Testis (tissue), 3 donors: ENCODE measurements around the gene EXOC4. TPM values are rescaled to one million over a fixed set of nuclear protein-coding genes. Genes with fewer than 3 reads are reported as not detected.

Source experiments
- DNase-seq: peaks from one replicate; pipeline ENCODE4 v3.0.0-alpha.2; 2019
- H3K27ac ChIP-seq, 2 donors: fragments of 200-600 bp; sonication (generic); one replicate each; pipeline ENCODE4 v1.5.1; 2019
- H3K27me3 ChIP-seq: fragments of 200-600 bp; sonication (generic); one replicate; pipeline ENCODE4 v1.5.1; 2019
- H3K36me3 ChIP-seq: fragments of 200-600 bp; sonication (generic); one replicate; pipeline ENCODE4 v1.5.1; 2017; ENCODE audit warnings: low read depth; ENCODE audit errors: missing control alignments
- H3K4me1 ChIP-seq: fragments of 200-600 bp; sonication (generic); one replicate; pipeline ENCODE4 v1.5.1; 2019
- H3K4me3 ChIP-seq, 2 donors: fragments of 200-600 bp; sonication (generic); one replicate each; pipeline ENCODE4 v1.5.1; 2017 to 2019
- H3K9me3 ChIP-seq: fragments of 200-600 bp; sonication (generic); one replicate; pipeline ENCODE4 v1.5.1; 2017
- CTCF ChIP-seq, 3 experiments: fragments of 450-650 bp in 2 of 3; fragments of 200-600 bp in 1 of 3; sonication (generic) in 1 of 3; IDR thresholded peaks; one replicate each; pipeline ENCODE4 v1.5.1; 2016 to 2019; ENCODE audit warnings: antibody characterized with exemption in 3 of 3, mild to moderate bottlenecking in 2 of 3, moderate library complexity in 1 of 3
- POLR2A ChIP-seq: fragments of 450-650 bp; IDR thresholded peaks from one replicate; pipeline ENCODE4 v1.6.1; 2017; ENCODE audit warnings: antibody characterized with exemption, mild to moderate bottlenecking, moderate library complexity
- WGBS, 2 donors: methylation state at CpG; one replicate each; pipeline ENCODE4 v1.1.5; 2018; 5-methylcytosine and 5-hydroxymethylcytosine counted together
- intact Hi-C: fragments of 100-400 bp; cut with DNase I; formaldehyde crosslinking; loops from one replicate; pipeline ENCODE4 v1.15.1; 2023; ENCODE audit warnings: low total_unique reads
- polyA plus RNA-seq: library from polyadenylated mRNA; stranded (reverse); fragments of 350-450 nt; fragmentation: Illumina TruSeq; extraction: RNeasy Lipid Tissue Mini Kit (QIAGEN cat#74804); gene quantifications from one replicate; pipeline ENCODE4 v1.2.3, GENCODE V29; 2014; ENCODE audit warnings: low read depth, low replicate concordance; ENCODE audit not compliant: insufficient read depth
- total RNA-seq, 2 donors: library from RNA; depleted of rRNA; stranded (reverse); fragments of >200 nt; gene quantifications; one replicate each; pipeline ENCODE4 v1.2.3, GENCODE V29; 2016

Gene EXOC4
- total and polyA plus RNA-seq, 3 donors from 2014 or later = 47.4 to 169 (median 142) TPM

GRCh38 chr7:133827707-133828623 lies 575.1 kb downstream of the EXOC4 start:
- Histone ChIP-seq H3K4me3 (no peak overlapping the region), H3K27me3 (no peaks in the 10 kb centered on the region), H3K27ac (no peak overlapping the region), H3K4me1 (peaks cover 3% of the 10 kb centered on the region), H3K9me3 (no peaks in the 10 kb centered on the region), H3K36me3 (no peaks in the 10 kb centered on the region)
- 88% methylated on average over 7 of the region's 7 CpGs for WGBS, 2 donors
- intact Hi-C loops = no loop called here
- no peak for DNase-seq
- no peak for TF ChIP-seq CTCF (IDR thresholded peaks at IDR 0.05)

GRCh38 chr7:133828906-133829305 lies 576.0 kb downstream of the EXOC4 start:
- intact Hi-C loops = no loop called here
- WGBS, 2 donors = 92% methylated on average over 4 of the region's 4 CpGs
- Histone ChIP-seq H3K4me1 (no peaks in the 10 kb centered on the region), H3K9me3 (no peaks in the 10 kb centered on the region), H3K27me3 (no peaks in the 10 kb centered on the region), H3K27ac (peak overlapping the region in 1 of 2 donors; percentile 15), H3K36me3 (no peaks in the 10 kb centered on the region), H3K4me3 (no peak overlapping the region)
- no peak for DNase-seq
- no peak for TF ChIP-seq POLR2A

GRCh38 chr7:133829336-133829897 lies 576.5 kb downstream of the EXOC4 start:
- no peaks in the 10 kb centered on the region for H3K27me3 ChIP-seq
- H3K9me3 ChIP-seq = no peaks in the 10 kb centered on the region
- TF ChIP-seq CTCF (IDR thresholded peaks at IDR 0.05) = no peak
- no peak for TF ChIP-seq POLR2A
- H3K27ac ChIP-seq = peak overlapping the region in 1 of 2 donors; percentile 15
- DNase-seq = no peak
- no peak overlapping the region for H3K4me3 ChIP-seq
- H3K4me1 ChIP-seq = no peaks in the 10 kb centered on the region
- intact Hi-C loops = no loop called here
- H3K36me3 ChIP-seq = no peaks in the 10 kb centered on the region
- 79 to 92% methylated on average over 4 of the region's 4 CpGs for WGBS, 2 donors

- DNase-seq = peak; percentile 66
- no peaks in the 10 kb centered on the region for H3K9me3 ChIP-seq
- no peaks in the 10 kb centered on the region for H3K27me3 ChIP-seq
- H3K4me1 ChIP-seq = no peaks in the 10 kb centered on the region
- 34 to 65% methylated on average over 6 of the region's 6 CpGs for WGBS, 2 donors
- H3K36me3 ChIP-seq = no peaks in the 10 kb centered on the region
- no peak overlapping the region for H3K4me3 ChIP-seq
- TF ChIP-seq CTCF (IDR thresholded peaks at IDR 0.05) (no peak), POLR2A (no peak)
- intact Hi-C loops = no loop called here
- H3K27ac ChIP-seq = peak overlapping the region in 1 of 2 donors; percentile 19
These were observed 577.2 kb downstream of the EXOC4 start for GRCh38 chr7:133830081-133830480.

GRCh38 chr7:133836666-133837065 lies 583.8 kb downstream of the EXOC4 start:
- H3K36me3 ChIP-seq = no peaks in the 10 kb centered on the region
- no peaks in the 10 kb centered on the region for H3K27me3 ChIP-seq
- no peak overlapping the region for H3K27ac ChIP-seq
- no peaks in the 10 kb centered on the region for H3K9me3 ChIP-seq
- no peak for DNase-seq
- H3K4me1 ChIP-seq = no peaks in the 10 kb centered on the region
- intact Hi-C loops = no loop called here
- 70 to 77% methylated on average over 3 of the region's 3 CpGs for WGBS, 2 donors
- no peak overlapping the region for H3K4me3 ChIP-seq
- TF ChIP-seq POLR2A (no peak), CTCF (IDR thresholded peaks at IDR 0.05) (no peak)
